ENCODE results near the gene RPRD1A.
"Not testable (repeated sequence)": the region's sequence is repeated elsewhere in the genome, so short reads cannot be mapped to it uniquely, and the experiment has no call there.

The RPRD1A gene

GRCh38 chr18:36067055-36067957, at the start of gene RPRD1A:
Gene RPRD1A, minus strand, starts transcription at chr18:36067559. Its CDS starts 155 bp downstream, at chr18:36067404.
- peak; percentile 98 for DNase-seq

- not testable (repeated sequence) for DNase-seq
These were observed 49.4 kb upstream of the RPRD1A start for GRCh38 chr18:36116771-36117170.

- no peak for DNase-seq
These were observed 47.4 kb upstream of the RPRD1A start for GRCh38 chr18:36114738-36115137.

DNA sequence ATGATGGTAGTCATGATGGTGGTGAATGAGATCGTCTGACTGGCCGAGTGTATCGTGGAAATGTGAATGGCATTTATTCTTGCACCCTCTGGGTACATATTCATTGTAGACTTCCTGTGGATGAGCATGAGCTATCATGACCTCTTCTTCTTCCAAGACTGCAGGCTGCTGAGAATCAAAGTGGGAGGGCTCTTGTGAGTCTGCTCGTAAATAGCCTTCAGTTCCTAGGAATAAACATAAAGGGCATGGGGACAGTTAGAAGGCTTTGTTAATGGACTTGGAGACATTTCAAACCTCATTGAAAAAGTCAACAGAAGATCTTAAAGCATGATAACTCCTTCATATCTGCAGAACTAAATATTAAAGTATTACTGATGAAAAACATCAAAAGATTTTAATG, 46.9 kb upstream of the RPRD1A start:
- DNase-seq, result no peak

DNA sequence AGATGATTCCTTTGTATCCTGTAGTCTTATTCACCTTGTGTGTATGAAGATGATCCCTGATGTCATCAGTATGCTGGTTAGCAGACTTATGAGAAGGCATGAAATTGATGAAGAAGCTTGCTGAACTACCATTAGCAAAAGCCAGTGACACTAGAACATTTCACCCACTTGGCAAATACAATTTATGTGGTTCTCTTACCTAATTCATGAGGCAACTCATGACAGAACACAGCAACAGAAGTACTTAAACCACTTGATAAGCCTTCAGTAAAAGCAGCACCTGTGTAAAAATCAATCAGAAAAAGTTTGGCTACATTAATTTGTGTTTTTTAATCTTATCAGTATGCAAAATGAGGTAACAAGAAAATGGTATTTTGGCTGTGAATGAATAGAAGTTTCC, 44.9 kb upstream of the RPRD1A start:
- no peak for DNase-seq

- no peak for DNase-seq
These were observed 42.4 kb upstream of the RPRD1A start for GRCh38 chr18:36109737-36110136.

GRCh38 chr18:36108601-36109000, 41.2 kb upstream of the RPRD1A start:
- no peak for DNase-seq

- DNase-seq, result no peak
These were observed 40.8 kb upstream of the RPRD1A start for GRCh38 chr18:36108196-36108595.

DNA sequence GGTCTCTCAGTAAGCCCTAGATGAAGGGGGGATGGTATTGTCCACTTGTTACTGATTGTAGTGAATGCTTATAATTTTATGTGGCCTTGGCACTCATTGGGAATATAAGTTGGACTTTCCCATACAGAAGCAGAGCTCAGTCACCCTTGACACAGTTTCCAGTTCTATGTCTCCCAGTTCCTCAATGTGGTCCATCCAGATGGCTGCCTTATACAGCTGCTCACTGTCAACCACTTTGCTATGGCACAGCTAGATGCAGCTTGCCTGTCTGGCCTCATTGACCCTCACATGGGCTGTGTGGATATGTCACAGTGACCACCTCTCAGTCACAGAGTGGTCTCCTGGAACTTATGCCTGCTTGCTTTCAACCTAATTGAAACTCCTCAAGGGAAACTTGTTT, 40.1 kb upstream of the RPRD1A start:
- DNase-seq, result no peak

GRCh38 chr18:36104749-36105148, 37.4 kb upstream of the RPRD1A start:
- no peak for DNase-seq

GRCh38 chr18:36101943-36102342, 34.6 kb upstream of the RPRD1A start:
- DNase-seq, result no peak

GRCh38 chr18:36099311-36099710, 32.0 kb upstream of the RPRD1A start:
- no peak for DNase-seq

DNA sequence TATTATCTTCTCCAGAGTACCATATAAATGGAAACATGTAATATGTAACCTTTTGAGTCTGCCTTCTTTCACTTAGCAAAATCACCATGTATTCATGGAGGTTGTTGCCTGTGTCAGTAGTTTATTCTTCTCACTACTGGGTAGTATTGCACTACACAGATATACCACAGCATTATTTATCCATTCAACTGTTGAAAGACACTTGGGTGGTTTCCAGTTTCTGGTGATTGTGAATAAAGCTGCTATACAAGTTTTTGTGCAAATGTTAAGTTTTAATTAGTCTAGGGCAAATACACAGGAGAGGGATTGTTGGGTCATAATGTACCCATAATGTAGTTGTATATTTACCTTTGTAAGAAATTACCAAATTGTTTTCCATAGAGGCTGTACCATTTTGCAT, 29.6 kb upstream of the RPRD1A start:
- no peak for DNase-seq

DNA sequence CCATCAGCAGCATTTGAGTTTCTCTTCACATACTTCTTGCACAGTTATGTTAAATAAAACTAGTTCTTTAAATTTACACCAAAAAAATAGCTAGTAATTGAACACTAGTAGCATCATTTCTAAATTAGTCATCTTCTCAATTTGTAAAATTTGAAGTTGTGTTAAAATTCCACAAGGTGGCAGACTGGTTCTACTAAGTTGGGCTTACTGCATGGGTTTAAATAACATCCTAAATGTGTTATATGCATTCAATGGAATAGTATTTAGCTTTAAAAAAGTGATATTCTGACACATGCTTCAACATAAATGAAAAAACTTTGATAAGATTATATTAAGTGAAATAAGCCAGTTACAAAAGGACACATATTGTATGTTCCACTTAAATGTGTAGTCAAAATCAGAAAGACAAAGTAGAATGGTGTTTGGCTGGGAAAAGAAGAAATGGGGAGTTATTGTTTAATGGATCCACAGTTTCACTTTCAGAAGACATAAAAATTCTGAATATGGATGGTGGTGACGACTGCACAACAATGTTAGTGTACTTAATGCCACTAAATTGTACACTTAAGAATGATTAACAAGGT, 28.7 kb upstream of the RPRD1A start:
- DNase-seq, result no peak

- no peak for DNase-seq
These were observed 27.1 kb upstream of the RPRD1A start for GRCh38 chr18:36094431-36094830.

DNA sequence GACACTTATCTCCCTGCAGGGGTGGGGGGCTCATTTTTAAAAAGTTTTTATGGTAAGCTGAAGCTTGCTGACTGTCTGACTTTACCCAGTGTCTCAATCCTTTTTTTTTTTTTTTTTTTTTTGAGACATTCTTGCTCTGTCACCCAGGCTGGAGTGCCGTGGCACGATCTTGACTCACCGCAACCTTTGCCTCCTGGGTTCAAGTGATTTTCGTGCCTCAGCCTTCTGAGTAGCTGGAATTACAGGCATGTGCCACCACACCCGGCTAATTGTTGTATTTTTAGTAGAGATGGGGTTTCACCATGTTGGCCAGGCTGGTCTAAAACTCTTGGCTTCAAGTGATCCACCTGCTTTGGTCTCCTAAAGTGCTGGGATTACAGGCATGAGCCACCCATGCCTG, 24.8 kb upstream of the RPRD1A start:
- not testable (repeated sequence) for DNase-seq

DNA sequence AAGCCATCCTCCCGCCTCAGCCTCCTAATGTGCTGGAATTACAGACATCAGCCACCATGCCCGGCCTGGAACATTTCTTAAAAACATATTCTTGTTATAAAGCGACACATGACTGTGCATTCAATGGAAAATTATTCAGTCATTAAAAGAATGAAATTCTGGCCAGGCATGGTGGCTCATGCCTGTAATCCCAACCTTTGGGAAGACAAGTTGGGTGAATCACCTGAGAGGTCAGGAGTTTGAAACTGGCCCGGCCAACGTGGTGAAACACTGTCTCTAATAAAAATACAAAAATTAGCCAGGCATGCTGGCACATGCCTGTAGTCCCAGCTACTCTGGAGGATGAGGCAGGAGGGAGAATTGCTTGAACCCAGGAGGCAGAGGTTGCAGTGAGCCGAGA, 21.6 kb upstream of the RPRD1A start:
- no peak for DNase-seq

- DNase-seq, result no peak
These were observed 20.9 kb upstream of the RPRD1A start for GRCh38 chr18:36088256-36088655.

GRCh38 chr18:36086186-36086585, 18.8 kb upstream of the RPRD1A start:
- DNase-seq, result no peak

DNA sequence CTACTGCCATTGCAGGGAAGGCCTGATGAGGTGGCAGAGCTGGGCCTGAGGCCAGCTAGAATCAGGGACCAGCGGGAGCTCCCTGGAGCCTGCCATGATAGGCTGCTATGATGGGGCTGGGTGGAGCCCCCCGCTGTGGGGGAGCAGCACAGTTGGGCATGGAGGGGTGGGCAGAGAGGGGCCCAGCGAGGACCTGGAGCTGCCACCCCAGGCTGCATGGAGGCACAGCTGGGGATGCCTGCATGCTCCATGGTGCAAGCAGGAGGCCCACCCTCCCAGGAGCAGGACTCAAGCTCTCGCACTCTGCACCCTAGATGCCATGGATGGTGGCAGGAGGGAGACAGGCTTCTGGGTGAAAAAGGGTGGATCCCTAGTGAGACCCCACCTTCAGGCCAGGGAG, 17.8 kb upstream of the RPRD1A start:
- DNase-seq, result no peak

- DNase-seq, result no peak
These were observed 16.4 kb upstream of the RPRD1A start for GRCh38 chr18:36083729-36084128.

DNA sequence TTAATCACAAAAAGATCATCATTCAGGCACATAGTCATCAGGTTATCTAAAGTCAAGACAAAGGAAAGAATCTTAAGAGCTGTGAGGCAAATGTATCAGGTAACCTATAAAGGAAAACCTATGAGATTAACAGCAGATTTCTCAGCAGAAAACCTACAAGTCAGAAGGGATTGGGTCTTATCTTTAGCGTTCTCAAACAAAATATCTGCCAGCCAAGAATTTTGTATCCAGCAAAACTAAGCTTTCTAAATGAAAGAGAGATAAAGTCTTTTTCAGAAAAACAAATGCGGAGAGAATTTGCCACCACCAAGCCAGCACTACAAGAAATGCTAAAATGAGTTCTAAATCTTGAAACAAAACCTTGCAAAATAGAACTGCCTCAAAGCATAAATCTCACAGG, 13.8 kb upstream of the RPRD1A start:
- not testable (repeated sequence) for DNase-seq

DNA sequence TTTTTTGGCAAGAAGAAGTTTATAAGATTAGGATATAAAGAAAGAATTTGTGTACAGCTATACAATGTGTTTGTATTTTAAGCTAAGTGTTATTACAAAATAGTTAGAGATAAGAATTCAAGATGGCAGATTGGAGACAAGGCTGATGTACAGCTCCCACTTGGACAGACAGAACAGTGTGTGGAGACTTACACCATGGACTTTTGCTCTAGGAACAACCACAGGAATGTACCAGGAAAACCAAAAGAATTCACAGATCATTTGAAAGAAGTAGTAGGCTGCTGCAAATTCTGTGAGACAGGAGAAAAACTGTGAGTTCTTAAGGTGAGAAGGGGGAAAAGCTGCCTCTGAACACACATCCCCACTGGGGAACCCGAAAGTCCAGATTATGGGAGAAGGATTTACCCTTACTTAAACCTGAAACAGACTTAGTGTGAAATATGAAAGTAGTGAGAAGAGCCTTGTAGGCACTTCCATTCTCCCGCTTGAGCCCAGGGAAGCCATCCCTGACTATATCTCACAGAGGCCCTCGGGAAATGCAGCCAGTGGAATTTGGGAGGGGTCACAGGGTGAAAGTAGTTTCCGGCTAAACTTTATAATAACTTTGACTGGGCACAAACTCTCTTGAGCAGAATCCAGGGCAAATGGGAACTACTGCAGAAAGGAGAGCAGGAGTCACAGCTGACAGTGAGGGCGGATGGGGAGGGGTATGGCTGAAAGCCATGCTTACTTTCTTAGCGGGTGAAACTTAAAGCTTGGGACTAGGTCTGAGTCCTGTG, 11.6 kb upstream of the RPRD1A start:
- no peak for DNase-seq

DNA sequence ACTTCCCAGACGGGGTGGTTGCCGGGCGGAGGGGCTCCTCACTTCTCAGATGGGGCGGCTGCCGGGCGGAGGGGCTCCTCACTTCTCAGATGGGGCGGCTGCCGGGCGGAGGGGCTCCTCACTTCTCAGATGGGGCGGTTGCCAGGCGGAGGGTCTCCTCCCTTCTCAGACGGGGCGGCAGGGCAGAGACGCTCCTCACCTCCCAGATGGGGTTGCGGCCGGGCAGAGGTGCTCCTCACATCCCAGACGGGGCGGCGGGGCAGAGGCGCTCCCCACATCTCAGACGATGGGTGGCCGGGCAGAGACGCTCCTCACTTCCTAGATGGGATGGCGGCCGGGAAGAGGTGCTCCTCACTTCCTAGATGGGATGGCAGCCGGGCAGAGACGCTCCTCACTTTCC, 10.4 kb upstream of the RPRD1A start:
- not testable (repeated sequence) for DNase-seq

Measured in activated T-cell treated with anti-CD3 and anti-CD28 coated beads for 4 hours (primary cell).